NCI-H446 (cell line): Measurements from ENCODE around the gene TMPRSS9.

Experiments
- DNase-seq, 2 experiments: peaks; one replicate each; lab custom pipeline; 2025; lab: John Stamatoyannopoulos, UW

TMPRSS9 gene

GRCh38 chr19:2329501-2329916 lies 30.6 kb upstream of the TMPRSS9 start:
- no peak for DNase-seq

GRCh38 chr19:2330255-2330631 lies 29.8 kb upstream of the TMPRSS9 start:
- DNase-seq, result no peak

- no peak for DNase-seq
These were observed 29.3 kb upstream of the TMPRSS9 start for GRCh38 chr19:2330632-2331284.

GRCh38 chr19:2331601-2332246 lies 28.3 kb upstream of the TMPRSS9 start:
- DNase-seq, result no peak

- no peak for DNase-seq
These were observed 27.6 kb upstream of the TMPRSS9 start for GRCh38 chr19:2332341-2333026.

GRCh38 chr19:2333027-2333806 lies 26.8 kb upstream of the TMPRSS9 start:
- no peak for DNase-seq

- DNase-seq, result no peak
These were observed 26.3 kb upstream of the TMPRSS9 start for GRCh38 chr19:2333807-2334211.

GRCh38 chr19:2334426-2334825 lies 25.6 kb upstream of the TMPRSS9 start:
- DNase-seq, result no peak

GRCh38 chr19:2334986-2335846 lies 24.8 kb upstream of the TMPRSS9 start:
- no peak for DNase-seq

- no peak for DNase-seq
These were observed 24.2 kb upstream of the TMPRSS9 start for GRCh38 chr19:2335848-2336247.

GRCh38 chr19:2336528-2337328 lies 23.3 kb upstream of the TMPRSS9 start:
- DNase-seq, result no peak

- no peak for DNase-seq
These were observed 22.7 kb upstream of the TMPRSS9 start for GRCh38 chr19:2337329-2337707.

GRCh38 chr19:2338055-2338615 lies 21.9 kb upstream of the TMPRSS9 start:
- DNase-seq, result no peak

GRCh38 chr19:2338751-2339643 lies 21.1 kb upstream of the TMPRSS9 start:
- no peak for DNase-seq

- DNase-seq, result no peak
These were observed 20.3 kb upstream of the TMPRSS9 start for GRCh38 chr19:2339644-2340310.

GRCh38 chr19:2340496-2341243 lies 19.4 kb upstream of the TMPRSS9 start:
- no peak for DNase-seq

GRCh38 chr19:2341244-2341751 lies 18.8 kb upstream of the TMPRSS9 start:
- DNase-seq, result no peak

- DNase-seq, result no peak
These were observed 18.1 kb upstream of the TMPRSS9 start for GRCh38 chr19:2341982-2342381.
